Right lobe of liver (tissue), 4 donors: ENCODE results near the gene P2RY8.
"Not testable (repeated sequence)": the region's sequence is repeated elsewhere in the genome, so short reads cannot be mapped to it uniquely, and the experiment has no call there.

Experiments used
- POLR2A ChIP-seq: fragments of 450-650 bp; IDR thresholded peaks from one replicate; pipeline ENCODE4 v1.6.1; 2017; ENCODE audit warnings: antibody characterized with exemption, mild to moderate bottlenecking
- TF ChIP-seq, protein P1 (sequence below), 4 donors: fragments of 200-600 bp in 3 of 4; fragments of 450-650 bp in 1 of 4; IDR thresholded peaks; one replicate each; pipeline versions ENCODE4 v1.5.1 to v1.8.0; 2016 to 2022; ENCODE audit warnings: antibody characterized with exemption in 4 of 4, mild to moderate bottlenecking in 2 of 4
- donor health status: DM: no; HTN: no; CAD: no.
- donor health status: DM: no; HTN: no; CAD: no.
- donor health status: DM: no; HTN: yes; CAD: no.

DNA sequence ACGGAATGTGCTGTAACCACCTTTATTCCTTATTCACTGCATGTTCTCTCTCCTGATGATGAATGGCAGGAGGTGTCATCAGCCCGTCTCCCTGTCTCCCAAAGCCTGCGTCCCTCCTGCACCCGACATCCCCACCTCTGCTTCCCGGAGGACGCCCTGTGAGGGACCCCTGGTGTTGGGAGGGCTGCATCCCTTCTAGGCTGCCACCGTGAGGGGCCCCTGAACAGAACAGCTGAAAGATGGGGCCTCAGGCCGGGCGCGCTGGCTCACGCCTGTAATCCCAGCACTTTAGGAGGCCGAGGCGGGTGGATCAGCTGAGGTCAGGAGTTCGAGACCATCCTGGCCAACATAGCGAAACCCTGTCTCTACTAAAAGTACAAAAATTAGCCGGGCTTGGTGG is 110.7 kb downstream of the P2RY8 start:
- TF ChIP-seq, protein P1, sequence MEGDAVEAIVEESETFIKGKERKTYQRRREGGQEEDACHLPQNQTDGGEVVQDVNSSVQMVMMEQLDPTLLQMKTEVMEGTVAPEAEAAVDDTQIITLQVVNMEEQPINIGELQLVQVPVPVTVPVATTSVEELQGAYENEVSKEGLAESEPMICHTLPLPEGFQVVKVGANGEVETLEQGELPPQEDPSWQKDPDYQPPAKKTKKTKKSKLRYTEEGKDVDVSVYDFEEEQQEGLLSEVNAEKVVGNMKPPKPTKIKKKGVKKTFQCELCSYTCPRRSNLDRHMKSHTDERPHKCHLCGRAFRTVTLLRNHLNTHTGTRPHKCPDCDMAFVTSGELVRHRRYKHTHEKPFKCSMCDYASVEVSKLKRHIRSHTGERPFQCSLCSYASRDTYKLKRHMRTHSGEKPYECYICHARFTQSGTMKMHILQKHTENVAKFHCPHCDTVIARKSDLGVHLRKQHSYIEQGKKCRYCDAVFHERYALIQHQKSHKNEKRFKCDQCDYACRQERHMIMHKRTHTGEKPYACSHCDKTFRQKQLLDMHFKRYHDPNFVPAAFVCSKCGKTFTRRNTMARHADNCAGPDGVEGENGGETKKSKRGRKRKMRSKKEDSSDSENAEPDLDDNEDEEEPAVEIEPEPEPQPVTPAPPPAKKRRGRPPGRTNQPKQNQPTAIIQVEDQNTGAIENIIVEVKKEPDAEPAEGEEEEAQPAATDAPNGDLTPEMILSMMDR (IDR thresholded peaks at IDR 0.05) = not testable (repeated sequence)
- not testable (repeated sequence) for TF ChIP-seq POLR2A
